C1 segment of cervical spinal cord (tissue), 14 donors: ENCODE data around the gene TMEM117.
"Not testable (repeated sequence)": the region's sequence is repeated elsewhere in the genome, so short reads cannot be mapped to it uniquely, and the experiment has no call there.

Experiments
- DNase-seq, 14 donors: peaks; one replicate each; lab custom pipeline; 2025; lab: John Stamatoyannopoulos, UW

The TMEM117 gene

DNA sequence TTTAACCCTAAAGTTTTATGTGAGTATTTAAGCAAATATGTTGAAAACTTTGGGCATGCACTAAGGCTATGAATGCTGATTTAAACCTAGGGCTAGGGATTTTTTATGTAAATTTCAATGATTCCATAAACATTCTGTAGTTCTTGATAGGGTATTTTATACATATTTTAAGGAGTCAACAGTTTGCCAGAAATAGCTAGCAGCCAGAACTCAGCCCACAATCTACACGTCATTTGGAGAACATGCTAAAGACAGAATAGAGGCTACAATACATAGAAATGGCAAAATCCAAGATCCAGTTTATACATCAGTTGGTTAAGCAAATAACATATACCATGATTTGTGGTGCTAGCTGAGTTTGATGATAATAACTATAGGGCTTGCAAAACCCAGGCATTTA lies 184.7 kb downstream of the TMEM117 start:
- DNase-seq, result no peak

DNA sequence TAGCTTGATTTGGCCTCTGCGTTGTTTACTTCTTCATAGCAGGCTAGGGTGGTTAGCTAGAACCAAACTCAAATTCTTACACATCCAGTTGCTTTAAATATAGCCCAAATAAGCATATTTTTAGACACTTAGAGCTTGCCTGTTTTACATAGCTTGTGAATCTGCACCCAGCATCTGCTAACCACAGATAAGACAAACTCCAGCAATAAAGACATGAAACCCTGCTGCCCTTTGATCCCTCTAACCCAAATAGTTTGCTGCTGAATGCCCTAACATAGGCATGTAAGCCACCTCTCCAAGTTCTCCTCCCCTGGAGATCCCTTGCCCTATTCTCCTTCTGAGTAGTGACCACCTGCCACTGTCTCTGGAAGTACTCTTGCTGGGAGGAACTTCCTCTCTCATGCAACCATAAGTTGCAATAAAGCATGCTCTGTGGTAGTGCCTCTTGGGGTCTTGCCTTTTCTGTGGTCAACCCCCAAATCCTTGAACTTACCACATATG lies 185.6 kb downstream of the TMEM117 start:
- DNase-seq, result no peak

DNA sequence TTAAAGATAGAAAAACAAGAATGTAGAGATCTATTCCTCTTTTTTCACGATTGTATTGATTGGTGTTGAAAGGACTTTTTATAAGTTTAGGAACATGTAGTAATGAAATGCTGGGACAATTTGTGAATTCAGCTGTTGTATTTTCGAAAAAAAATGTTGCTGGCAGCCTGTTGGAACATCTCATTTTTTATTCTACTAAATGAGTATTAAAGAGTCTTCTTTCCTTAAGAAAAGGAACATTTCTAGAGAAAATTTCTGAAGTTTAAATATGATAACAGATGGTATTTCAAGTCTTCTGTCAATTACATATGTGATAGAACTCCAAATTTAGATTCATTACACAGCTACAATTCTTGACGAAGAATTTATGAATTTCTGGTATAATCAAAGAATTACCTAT lies 189.6 kb downstream of the TMEM117 start:
- no peak for DNase-seq

DNA sequence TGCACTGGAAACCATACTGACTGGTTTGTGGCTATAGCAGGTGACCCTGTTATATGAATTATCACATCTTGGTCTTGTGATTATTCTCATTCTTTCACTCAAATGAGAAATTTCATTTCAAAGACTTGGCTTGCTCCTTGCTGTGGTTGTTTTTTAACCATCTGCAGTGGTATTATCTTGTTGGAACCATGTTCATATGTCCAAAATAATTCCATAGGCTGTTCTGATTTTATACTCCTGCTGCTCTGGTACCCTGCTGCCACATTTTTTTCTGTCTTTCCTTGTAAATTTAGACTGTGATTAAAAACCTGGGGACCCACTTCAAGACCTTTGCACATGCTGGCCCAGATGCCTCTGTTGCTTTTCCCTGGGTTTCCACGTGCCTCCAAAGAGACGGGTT lies 190.2 kb downstream of the TMEM117 start:
- DNase-seq, result no peak

DNA sequence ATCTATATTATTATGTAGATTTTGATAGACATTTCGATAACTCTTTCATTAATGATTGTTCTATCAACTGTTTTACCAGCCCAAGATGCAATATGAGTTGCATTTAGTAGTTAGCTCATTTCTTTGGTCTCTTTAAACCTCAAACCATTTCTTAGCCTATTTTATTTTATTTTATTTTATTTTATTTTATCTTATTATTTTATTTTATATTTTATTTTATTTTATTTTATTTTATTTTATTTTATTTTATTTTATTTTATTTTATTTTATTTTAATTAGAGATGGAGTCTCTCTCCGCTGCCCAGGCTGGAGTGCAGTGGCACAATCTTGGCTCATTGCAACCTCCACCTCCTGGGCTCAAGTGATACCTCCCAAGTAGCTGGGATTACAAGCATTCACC lies 191.0 kb downstream of the TMEM117 start:
- DNase-seq, result not testable (repeated sequence)

DNA sequence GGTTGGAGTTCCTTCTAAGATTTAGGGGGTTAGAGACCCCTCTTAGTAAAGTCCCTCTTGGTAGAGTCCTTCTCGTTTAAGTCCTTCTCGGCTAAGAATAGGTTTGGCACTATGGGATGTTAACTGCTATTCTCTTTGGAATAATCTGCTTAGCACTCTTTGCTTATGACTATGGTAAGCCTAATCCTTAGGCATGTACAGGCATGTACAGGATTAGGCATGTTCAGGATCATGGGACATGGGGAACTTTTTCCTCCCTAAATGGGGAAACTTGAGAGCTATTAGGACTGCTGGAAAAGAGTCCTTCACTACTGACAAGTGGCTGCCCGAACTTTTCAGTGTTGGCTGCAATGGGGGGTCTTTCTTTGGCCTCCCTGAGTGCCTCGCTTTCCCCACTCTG lies 193.3 kb downstream of the TMEM117 start:
- DNase-seq, result no peak

DNA sequence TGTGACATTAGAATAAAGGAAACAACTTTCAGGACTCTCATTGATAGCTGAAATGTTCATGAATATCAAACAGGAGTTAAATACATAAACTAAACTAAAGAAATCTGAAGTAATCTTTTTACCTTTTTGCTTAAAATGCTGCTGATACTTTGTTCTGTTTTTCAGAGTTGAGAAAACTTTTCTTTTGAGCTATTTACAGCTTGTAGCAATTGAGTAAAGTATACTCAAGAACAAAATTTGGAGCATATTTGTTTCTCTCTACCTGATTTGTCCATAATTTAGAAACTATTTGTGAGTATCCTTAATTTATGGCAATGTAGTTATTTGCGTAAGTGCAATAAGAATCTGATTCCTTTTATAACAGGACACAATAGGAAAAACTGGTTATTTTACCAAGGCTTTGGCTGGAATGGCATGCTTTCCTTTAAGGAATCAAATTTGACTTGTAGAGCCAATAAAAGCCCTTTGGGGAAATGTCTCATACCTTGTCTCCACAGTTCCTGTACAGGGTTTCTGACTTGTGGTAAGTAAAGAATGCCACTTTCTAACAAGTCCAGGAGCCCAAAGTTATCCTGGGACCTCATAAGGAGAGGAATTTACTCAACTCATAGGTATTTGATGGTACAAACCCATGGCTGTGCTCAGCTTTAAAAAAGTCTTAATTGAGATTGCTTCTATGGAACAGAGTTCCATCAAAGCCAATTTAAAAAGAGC lies 195.7 kb downstream of the TMEM117 start:
- DNase-seq, result no peak

DNA sequence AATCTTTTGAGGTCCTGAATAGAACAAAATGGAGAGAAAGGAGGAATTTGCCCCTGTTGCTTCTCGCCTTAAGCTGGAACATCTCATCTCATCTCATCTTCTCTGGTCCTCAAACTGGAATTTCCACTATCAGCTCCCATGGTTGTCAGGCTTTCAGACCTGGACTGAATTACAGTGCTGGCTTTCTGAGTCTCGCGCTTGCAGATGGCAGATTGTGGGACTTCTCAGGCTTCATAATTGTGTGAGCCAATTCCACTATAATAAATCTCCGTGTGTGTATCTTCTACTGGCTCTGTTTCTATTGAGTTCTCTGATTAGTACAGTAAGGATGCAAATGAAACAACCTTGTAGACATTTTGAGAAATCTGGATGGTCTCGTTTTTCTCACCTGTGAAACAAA lies 199.0 kb downstream of the TMEM117 start:
- DNase-seq, result peak in 1 of 14 donors; percentile 21

DNA sequence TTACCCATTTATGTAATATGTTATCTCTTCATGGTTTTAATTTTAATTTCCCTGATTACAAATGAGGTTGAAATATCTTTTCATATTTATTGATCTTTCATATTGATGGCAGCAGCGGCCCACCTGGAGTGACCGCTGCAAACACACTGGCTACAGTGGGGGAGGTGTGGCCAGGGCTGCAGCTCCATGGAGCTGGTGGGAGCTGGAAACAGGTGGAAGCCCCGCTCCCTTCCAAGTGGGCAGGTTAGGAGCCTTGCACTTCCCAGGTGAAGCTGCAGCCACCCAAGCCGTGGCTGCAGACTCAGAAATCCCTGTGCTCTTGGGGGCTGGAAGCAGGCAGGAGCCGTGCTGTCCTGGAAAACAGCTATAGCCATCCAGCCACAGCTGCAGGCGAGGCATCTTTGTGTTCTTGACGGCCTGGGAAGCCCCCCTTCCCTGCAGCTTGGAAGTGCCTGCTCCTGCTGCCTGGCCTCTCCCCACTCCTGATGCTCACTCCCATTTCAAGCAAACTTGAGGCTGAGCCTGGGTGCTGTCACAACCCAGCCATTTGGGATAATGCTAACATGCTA lies 201.1 kb downstream of the TMEM117 start:
- DNase-seq, result no peak

DNA sequence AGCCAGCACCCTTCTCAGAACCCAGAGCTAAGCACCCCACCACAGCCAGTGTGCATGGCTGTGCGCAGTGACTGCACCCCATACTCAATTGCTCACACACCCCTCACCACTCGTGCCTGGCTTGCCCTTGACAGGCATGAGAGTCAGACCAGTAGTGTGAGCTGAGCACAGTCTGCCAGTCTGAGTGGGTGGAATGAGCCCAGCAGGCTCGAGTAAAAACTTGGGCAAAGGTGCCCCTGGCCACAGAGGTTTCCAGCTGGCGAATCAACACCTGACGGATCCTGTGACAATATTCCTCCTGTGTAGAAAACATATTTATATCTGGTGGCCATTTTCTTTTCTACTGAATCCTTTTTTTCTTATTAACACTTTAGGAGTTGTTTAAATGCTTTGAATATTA lies 202.5 kb downstream of the TMEM117 start:
- no peak for DNase-seq

DNA sequence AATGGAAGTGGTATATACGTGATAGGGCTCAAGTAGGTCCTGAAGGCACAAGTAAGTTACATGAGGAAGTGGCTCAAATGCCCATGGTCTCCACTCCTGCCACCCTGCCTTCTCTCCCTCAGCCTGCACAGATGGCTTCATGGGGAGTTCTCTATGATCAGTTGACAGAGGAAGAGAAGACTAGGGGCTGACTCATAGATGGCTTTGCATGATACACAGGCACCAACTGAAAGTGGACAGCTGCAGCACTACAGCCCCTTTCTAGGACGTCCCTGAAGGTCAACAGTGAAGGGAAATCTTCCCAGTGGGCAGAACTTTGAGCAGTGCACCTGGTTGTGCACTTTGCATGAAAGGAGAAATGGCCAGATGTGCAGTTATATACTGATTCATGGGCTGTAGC lies 208.6 kb downstream of the TMEM117 start:
- not testable (repeated sequence) for DNase-seq

DNA sequence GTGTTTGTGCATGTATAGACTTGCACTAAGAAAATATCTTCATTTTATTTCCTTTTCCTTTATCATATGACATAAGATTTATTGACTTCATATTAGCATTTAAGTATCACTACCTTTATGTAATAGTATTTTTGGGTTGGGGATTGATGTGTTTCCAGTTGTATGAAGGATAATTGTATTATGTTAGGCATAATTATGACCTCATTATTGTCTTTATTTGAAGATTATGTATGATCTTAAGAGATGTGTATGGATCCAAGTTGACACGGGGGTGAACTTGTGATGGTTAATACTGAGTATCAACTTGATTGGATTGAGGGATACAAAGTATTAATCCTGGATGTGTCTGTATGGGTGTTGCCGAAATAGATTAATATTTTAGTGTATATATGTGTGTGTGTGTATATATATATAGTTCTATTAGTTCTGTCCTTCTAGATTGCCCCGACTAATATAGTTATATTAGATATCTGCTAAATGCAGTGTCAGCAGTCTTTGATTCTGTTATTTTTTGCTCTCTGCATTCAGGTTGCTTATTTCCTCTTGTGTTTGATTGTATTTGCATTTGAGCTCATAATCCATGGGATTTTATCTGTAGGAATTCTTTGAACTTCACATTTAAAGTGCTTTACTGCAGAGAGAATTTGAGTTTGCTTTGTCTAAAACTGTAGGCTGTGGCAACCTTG lies 211.0 kb downstream of the TMEM117 start:
- no peak for DNase-seq

DNA sequence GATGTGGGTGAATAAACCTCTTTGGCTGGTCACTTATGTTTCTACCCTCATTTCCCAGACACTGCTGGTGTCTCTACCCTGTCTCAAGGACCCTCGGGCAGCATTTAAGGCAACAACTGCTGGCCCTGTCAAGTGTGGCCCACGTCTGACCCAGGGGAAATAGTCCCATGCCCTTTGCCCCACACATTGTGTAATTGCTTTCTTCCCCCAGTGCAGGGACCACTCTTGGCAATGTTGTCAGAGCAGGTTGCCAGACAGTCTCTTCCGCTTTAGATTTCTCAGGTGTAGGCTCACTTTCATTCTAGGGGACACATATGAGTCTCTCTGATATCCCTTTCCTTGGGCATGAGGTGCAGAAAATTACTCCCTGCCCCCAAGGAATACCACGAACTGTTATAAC lies 216.7 kb downstream of the TMEM117 start:
- no peak for DNase-seq

DNA sequence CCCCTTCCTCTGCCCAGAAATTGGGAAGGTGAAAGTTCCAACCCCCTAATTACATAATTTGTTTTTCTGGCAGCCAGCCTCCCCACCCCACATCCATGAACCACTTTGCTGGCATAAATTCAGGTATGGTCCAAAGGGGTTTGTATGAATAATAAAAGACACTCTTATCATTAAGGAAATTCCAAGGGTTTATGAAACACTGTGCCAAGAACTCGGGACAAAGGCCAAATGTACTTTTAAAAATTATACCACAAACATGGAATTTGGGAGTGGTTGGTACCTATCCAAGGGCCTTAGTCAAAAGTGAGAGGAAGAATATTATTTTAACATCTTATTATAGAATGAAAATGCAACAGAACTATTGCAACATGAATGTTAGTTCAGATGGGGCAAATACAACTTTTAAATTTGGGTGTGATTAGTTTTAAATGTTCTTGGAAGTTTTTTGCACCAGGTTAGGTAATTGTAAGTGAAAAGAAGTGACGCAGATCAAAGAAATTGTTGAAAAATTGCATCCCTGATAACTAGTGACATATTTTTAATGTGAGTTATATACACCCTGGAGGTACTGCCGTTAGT lies 217.8 kb downstream of the TMEM117 start:
- no peak for DNase-seq

DNA sequence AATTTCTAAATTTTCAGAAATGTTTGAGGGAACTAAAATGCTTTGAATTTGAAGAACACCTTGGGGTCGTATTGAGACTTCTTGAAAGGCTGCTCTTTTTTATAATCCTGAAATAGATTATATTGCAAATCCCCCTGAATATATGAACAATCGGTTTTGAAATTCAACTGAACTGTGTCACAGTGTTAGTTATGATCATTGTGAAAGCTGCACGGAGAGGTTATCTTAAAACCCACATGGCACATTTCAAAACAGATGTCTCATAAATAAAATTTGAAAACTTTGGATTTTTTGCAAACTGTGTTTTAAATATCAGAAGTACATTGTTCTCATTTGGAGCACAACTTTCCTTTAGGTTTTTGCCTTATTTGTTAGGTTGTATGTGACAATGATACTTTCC lies 218.4 kb downstream of the TMEM117 start:
- no peak for DNase-seq

DNA sequence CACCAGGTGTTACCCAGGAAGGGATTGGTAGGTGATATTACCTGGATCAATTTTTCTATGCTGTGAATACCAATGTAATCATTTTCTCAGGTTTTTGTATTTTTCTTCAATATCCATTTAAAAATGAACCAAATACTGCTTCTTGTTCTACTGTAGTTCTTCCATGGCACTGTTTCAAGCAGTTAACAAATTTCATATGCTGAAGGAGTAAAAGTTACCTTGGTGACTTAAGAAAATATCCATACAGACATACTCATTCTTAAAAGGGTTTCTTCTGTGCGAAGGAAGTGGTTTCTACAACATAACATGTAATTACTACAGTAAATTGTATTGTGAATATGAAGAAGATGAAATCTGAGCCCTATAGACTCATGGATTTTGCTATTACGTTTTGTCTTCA lies 222.5 kb downstream of the TMEM117 start:
- DNase-seq, result no peak

DNA sequence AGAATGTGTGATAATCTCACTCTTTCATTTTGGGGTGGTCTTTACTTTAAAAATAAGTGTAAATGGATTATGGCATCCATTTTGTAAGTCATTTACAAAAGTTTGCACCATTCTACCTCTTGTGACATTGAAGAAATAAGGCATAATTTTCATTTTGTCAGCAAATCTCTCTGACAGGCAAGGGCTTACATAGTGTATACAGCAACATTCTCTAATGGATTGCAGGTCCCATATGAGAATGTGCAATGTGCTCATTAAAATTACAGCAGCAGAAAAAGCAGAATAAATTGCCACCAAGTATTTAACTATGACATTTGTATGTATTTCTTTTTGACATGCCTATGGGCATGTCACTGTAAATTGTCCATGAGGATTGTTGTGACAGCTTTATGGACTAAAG lies 223.6 kb downstream of the TMEM117 start:
- no peak for DNase-seq

DNA sequence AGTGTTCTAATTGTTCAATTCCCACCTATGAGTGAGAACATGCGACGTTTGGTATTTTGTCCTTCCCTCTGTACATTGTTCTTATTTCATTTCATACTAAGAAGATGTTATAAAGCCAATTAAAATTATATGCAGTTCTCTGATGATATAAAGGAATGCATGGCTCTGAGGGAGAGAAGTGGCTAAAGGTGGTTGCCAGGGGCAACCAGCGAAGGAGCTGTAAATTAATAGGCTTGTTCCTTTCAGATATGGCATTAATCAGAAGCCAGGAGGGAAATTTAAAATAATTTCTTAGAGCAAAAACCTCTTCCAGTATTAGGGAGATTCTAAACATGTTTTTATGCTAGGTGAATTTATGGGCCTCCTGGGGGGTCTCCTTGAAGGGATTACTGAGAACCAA lies 227.8 kb downstream of the TMEM117 start:
- no peak for DNase-seq

DNA sequence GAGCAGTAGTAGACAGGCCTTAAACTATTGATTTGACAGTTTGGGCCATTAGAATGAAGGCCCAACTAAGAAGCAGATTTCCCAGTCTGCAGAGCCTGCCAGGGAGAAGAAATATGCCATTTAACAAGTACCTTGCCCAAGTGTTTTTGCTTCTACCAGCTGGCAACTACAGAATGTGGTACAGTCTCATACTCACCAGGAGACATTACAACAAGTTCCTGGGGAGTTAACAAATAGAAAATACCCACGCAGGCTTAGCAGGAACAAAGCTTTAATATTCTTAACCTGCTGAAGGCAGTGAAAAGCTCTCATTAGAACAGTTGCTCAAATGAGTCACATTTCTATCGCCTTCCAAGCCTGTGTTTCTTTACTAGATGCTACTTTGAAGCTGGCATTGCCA lies 241.0 kb downstream of the TMEM117 start:
- peak in 1 of 14 donors; percentile 19 for DNase-seq

DNA sequence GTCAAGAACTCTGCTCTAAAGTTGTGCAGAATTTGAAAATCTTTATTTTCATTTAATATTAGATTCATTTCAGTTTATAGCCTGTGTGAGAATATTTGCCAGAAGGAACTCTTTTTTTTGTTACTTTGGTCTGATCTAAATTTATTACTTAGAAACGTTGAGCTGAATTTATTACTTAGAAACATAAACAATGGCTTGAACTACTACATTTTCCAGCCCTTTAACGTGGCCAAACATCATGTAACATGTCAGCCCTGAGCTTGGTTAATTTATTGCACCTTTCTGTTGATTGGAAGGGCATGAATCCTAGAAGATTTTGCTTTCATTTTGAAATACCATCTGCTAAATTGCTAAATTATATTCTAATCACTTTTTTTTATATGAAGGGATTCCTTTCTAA lies 241.4 kb downstream of the TMEM117 start:
- no peak for DNase-seq

DNA sequence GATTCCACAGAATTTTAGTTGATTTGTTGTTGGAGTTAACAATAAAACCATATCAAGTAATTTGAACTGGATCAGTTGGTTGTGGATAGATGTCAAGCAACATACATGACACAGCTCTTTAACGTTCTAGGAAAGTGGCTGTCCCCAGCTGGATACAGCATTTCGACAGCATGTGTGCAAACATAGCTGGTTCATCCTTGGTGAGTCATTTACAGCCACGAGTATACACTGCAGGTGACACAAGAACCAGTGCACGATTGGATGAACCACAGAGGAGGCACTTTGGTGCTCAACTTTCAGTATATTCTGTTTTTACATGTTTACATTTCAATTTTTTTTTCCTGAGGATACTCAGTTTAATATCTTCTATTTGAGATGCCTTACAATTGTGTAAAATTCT lies 242.4 kb downstream of the TMEM117 start:
- no peak for DNase-seq

DNA sequence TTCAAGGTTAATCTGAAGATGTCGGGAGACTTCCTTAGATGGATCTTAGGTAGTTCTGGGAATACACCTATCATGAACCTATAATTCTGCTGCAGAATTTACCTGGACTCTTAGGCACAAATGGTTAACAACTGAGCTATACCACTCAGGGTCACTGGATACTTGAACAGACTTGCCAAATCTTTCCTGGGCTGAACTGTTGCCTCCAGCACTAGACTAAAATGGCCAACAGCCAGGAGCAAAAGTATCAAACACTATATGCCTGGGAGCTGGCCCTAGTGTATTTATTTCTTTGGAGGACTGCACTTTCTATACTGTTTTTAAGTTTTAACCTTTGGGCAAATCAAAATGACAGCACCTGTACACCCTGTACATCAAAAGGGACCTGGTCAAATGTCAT lies 252.8 kb downstream of the TMEM117 start:
- DNase-seq, result no peak
